HEK293T (cell line): ENCODE results near the gene BRIP1.
"Not testable (repeated sequence)": the region's sequence is repeated elsewhere in the genome, so short reads cannot be mapped to it uniquely, and the experiment has no call there.

ENCODE experiments used
- CTCF ChIA-PET: fragments of 350-600 bp; formaldehyde crosslinking; extraction: SDS; loops from one replicate; lab custom pipeline; 2021; ENCODE audit warnings: antibody characterized with exemption, inconsistent platforms; lab: Yijun Ruan, JAX
- POLR2A ChIA-PET: fragments of 350-600 bp; formaldehyde crosslinking; extraction: SDS; loops from one replicate; lab custom pipeline; 2020; ENCODE audit warnings: antibody characterized with exemption, inconsistent platforms; lab: Yijun Ruan, JAX
- DNase-seq: peaks from one replicate; pipeline ENCODE4 v3.0.0; 2012; ENCODE audit warnings: mixed read lengths; ENCODE audit errors: extremely low spot score
- ARNT ChIP-seq: fragments of 450-650 bp; IDR thresholded peaks from 2 replicates; pipeline ENCODE4 v1.6.1; 2017; ENCODE audit warnings: mild to moderate bottlenecking
- BHLHE40 ChIP-seq: fragments of 450-650 bp; IDR thresholded peaks from 2 replicates; pipeline ENCODE4 v1.6.1; 2016; ENCODE audit warnings: mild to moderate bottlenecking, moderate library complexity, borderline replicate concordance
- CTBP1 ChIP-seq: fragments of 450-650 bp; IDR thresholded peaks from 2 replicates; pipeline ENCODE4 v1.6.1; 2016; ENCODE audit warnings: borderline replicate concordance
- ELF4 ChIP-seq: fragments of 450-650 bp; IDR thresholded peaks from 2 replicates; pipeline ENCODE4 v1.6.1; 2017; ENCODE audit warnings: antibody characterized with exemption
- FOXA1 ChIP-seq: fragments of 450-650 bp; IDR thresholded peaks from 2 replicates; pipeline ENCODE4 v1.6.1; 2016; ENCODE audit warnings: mild to moderate bottlenecking
- FOXK2 ChIP-seq: fragments of 450-650 bp; IDR thresholded peaks from 2 replicates; pipeline ENCODE4 v1.6.1; 2016; ENCODE audit warnings: mild to moderate bottlenecking
- FOXM1 ChIP-seq: fragments of 450-650 bp; IDR thresholded peaks from 2 replicates; pipeline ENCODE4 v1.6.1; 2017; ENCODE audit warnings: mild to moderate bottlenecking, borderline replicate concordance
- HDGF ChIP-seq: fragments of 450-650 bp; IDR thresholded peaks from 2 replicates; pipeline ENCODE4 v1.6.1; 2017; ENCODE audit warnings: antibody characterized with exemption, borderline replicate concordance
- L3MBTL2 ChIP-seq: fragments of 450-650 bp; conservative IDR thresholded peaks from 2 replicates; pipeline ENCODE4 v1.6.1; 2016; ENCODE audit warnings: mild to moderate bottlenecking
- LEF1 ChIP-seq: fragments of 450-650 bp; IDR thresholded peaks from 2 replicates; pipeline ENCODE4 v1.6.1; 2017; ENCODE audit warnings: mild to moderate bottlenecking, borderline replicate concordance
- NFRKB ChIP-seq: fragments of 450-650 bp; IDR thresholded peaks from 2 replicates; pipeline ENCODE4 v1.6.1; 2016; ENCODE audit warnings: mild to moderate bottlenecking, moderate library complexity
- SP1 ChIP-seq: fragments of 450-650 bp; IDR thresholded peaks from 2 replicates; pipeline ENCODE4 v1.6.1; 2017
- SUZ12 ChIP-seq: fragments of 450-650 bp; IDR thresholded peaks from 2 replicates; pipeline ENCODE4 v1.6.1; 2016; ENCODE audit warnings: mild to moderate bottlenecking
- TARDBP ChIP-seq: fragments of 450-650 bp; IDR thresholded peaks from 2 replicates; pipeline ENCODE4 v1.6.1; 2016
- ZNF384 ChIP-seq: fragments of 450-650 bp; IDR thresholded peaks from 2 replicates; pipeline ENCODE4 v1.6.1; 2016
- TF ChIP-seq, protein P1 (sequence below): fragments of 450-650 bp; IDR thresholded peaks from 2 replicates; pipeline ENCODE4 v1.6.1; 2016

BRIP1 gene

DNA sequence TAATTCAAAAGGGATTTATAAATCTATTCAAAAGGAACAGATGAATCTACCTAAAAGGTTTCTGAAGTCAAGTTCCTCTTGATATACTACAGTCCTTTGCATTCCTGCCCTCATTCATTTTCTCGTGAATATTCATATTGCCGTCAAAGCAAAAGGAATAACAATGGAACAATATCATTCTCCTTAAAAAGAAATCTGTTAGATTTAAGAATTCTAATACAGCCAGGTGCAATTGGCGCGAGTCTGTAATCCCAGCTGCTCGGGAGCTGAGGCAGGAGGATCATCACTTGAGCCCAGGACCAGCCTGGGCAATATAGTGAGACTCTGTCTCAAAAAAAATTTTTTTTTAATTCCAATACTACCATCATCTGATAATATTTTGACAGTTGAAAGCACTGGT lies 130.3 kb downstream of the BRIP1 start:
- POLR2A ChIA-PET = no interaction called here
- DNase-seq = no peak
- TF ChIP-seq SP1 = no peak
- TF ChIP-seq FOXK2 = no peak
- TF ChIP-seq FOXA1 = no peak
- TF ChIP-seq LEF1 = no peak
- TF ChIP-seq, protein P1, sequence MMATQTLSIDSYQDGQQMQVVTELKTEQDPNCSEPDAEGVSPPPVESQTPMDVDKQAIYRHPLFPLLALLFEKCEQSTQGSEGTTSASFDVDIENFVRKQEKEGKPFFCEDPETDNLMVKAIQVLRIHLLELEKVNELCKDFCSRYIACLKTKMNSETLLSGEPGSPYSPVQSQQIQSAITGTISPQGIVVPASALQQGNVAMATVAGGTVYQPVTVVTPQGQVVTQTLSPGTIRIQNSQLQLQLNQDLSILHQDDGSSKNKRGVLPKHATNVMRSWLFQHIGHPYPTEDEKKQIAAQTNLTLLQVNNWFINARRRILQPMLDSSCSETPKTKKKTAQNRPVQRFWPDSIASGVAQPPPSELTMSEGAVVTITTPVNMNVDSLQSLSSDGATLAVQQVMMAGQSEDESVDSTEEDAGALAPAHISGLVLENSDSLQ = no peak
- TF ChIP-seq L3MBTL2 = no peak
- TF ChIP-seq HDGF = no peak
- TF ChIP-seq ZNF384 = no peak
- TF ChIP-seq BHLHE40 = no peak
- TF ChIP-seq ARNT = no peak
- no peak for TF ChIP-seq TARDBP
- no peak for TF ChIP-seq ELF4
- TF ChIP-seq CTBP1 = no peak
- CTCF ChIA-PET = no interaction called here

DNA sequence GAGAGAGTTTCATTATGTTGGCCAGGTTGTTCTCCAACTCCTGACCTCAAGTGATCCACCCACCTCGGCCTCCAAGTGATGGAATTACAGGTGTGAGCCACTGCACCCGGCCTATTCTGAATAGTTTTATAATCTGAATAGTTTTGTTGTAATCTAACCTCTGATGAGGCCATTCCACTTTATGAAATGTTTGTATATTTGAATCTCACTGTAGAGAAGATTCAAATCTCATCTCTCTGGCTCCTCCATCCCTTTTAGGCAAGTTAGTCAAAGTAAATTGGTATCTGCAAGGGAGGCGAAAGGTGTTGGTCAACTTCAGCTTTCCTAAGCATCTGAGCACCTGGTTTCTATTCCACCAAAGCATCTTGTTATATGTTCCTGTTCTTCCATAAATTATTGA lies 131.2 kb downstream of the BRIP1 start:
- TF ChIP-seq ELF4 = no peak
- TF ChIP-seq NFRKB = no peak
- TF ChIP-seq HDGF = no peak
- no peak for TF ChIP-seq TARDBP
- TF ChIP-seq, protein P1 = no peak
- no peak for TF ChIP-seq ARNT
- TF ChIP-seq L3MBTL2 = no peak
- no peak for TF ChIP-seq FOXM1
- no peak for TF ChIP-seq FOXA1
- TF ChIP-seq SUZ12 = no peak
- TF ChIP-seq ZNF384 = no peak
- DNase-seq = no peak
- ChIA-PET POLR2A (interaction anchor here (0.6 kb wide), 1 partner anchor 377 kb away, joined by 4 read pairs; no protein-coding TSS in a partner anchor), CTCF (no interaction called here)

DNA sequence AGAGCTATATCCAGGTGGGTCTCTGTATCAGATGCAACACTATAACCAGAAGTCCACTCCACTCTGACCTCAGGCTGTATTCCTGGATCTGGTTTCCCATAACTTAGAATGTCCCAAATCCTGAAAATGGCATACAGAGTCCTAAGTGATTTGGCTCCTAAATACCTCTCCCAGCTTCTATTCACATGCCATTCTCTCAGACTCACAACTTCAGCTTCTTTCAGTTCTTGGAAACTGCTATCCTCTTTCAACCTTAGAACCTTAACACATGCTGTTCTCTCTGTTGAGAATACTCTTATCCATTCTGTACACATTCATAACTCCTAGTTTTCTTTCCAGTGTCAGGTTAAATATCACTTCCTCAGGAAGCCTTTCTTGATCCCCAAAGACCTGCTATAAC lies 132.0 kb downstream of the BRIP1 start:
- no peak for DNase-seq
- no peak for TF ChIP-seq CTBP1
- TF ChIP-seq TARDBP = no peak
- no peak for TF ChIP-seq ELF4
- no peak for TF ChIP-seq FOXM1
- TF ChIP-seq L3MBTL2 = no peak
- TF ChIP-seq ARNT = no peak
- no peak for TF ChIP-seq BHLHE40
- no peak for TF ChIP-seq FOXK2
- TF ChIP-seq FOXA1 = no peak
- TF ChIP-seq SUZ12 = no peak
- TF ChIP-seq, protein P1 = no peak
- ChIA-PET POLR2A (no interaction called here), CTCF (no interaction called here)

DNA sequence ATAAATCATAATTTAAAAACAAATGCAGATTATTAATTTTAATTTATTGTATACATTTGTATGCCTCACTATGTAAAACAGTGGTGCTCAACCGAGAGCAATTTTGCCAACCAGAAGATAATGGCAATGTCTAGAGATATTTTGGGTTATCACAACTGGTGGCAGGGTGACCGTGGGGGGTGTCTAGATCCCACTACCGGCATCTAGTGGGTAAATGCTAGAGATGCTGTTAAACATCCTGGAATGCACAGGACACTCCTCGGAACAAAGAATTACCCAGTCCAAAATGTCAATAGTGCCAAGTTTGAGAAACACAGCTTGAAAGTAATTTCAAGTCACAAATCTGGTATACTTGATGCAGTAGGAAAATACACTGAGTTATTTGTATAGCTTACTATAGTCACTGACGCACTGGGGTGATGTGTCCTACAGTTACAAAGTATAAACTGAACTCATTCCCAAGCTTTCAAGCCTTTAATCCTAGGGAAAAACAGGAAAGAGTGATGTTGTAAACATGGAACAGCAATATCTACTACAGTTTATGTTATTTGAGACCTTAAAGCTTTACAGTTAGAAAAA lies 133.5 kb downstream of the BRIP1 start:
- DNase-seq = no peak
- CTCF ChIA-PET = no interaction called here
- TF ChIP-seq CTBP1 (no peak), LEF1 (no peak), FOXA1 (no peak)
- POLR2A ChIA-PET = no interaction called here

DNA sequence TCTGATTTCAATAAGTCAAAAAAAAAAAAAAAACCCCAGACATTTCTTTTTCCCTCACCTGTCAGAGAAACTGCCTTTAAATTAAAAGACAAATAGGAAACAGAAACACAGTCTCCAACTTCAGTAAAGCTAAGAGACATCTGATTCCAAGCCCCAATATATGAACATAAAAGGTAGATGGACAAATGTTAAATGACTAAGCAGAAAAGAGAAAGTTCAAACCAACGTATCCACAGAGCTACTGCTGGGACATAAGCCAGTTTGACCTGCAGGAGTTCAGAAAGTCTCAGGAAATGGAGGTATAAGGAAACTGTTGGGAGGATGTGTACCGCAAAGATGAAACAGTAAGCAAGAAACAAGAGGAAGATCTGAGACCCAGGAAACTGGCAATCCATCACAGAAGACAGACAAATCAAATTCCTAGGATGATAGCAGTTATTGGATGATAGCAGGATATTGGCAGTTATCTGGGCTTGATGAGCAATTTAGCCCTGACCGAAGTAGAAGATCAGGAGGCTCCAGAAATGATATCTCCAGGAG lies 135.0 kb downstream of the BRIP1 start:
- DNase-seq = no peak
- ChIA-PET CTCF (no interaction called here), POLR2A (no interaction called here)
- no peak for TF ChIP-seq NFRKB
- TF ChIP-seq ZNF384 = no peak
- TF ChIP-seq SUZ12 = no peak

DNA sequence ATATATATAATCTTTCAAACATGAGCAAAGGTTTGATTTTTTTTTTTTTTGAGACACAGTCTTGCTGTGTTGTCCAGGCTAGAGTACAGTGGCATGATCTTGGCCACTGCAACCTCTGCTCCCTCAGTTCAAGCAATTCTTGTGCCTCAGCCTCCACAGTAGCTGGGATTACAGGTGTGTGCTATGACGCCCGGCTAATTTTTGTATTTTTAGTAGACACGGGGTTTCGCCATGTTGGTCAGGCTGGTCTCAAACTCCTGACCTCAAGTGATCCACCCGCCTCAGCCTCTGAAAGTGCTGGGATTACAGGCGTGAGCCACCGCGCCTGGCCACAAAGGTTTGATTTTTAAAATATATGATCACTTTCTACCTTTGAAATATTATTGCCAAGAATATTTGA lies 135.5 kb downstream of the BRIP1 start:
- POLR2A ChIA-PET, CTCF ChIA-PET, DNase-seq: not testable (repeated sequence)

DNA sequence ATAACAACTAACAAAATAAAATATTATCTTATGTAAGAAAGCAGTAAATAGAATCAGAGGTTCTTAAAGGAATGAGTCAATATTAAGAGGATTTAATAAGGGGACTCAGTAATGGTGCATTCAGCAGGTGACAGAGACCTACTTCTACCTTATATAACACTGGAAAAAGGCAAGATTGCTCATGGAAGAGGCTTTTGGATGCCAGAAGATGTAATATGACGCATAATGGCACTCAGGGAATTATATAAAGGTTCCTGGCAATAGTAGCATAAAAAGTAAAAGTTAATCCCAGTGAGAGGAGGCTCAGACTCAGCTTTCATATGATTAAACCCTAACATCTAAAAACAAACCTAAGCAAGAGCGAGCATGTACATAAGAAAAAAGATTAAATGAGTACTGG lies 136.4 kb downstream of the BRIP1 start:
- ChIA-PET CTCF (no interaction called here), POLR2A (no interaction called here)
- no peak for DNase-seq
- TF ChIP-seq ARNT (no peak), CTBP1 (no peak), ZNF384 (no peak), HDGF (no peak), FOXA1 (no peak)
